NCI-H460 (cell line): ENCODE data around the gene WNK2. TPM values are rescaled to one million over a fixed set of nuclear protein-coding genes. Genes with fewer than 3 reads are reported as not detected.
"Not testable (repeated sequence)": the region's sequence is repeated elsewhere in the genome, so short reads cannot be mapped to it uniquely, and the experiment has no call there.

Experiments
- DNase-seq: peaks from one replicate; pipeline ENCODE4 v3.0.0-alpha.2; 2016; ENCODE audit warnings: low read depth; ENCODE audit errors: extremely low read depth
- total RNA-seq: library from RNA; depleted of rRNA; stranded (reverse); fragments of >200 nt; shearing (Covaris generic); gene quantifications from 2 replicates; pipeline ENCODE4 v1.2.3, GENCODE V29; 2014

Gene WNK2
- total RNA-seq, 1 experiment from 2014 or later, result 4.5 TPM

DNA sequence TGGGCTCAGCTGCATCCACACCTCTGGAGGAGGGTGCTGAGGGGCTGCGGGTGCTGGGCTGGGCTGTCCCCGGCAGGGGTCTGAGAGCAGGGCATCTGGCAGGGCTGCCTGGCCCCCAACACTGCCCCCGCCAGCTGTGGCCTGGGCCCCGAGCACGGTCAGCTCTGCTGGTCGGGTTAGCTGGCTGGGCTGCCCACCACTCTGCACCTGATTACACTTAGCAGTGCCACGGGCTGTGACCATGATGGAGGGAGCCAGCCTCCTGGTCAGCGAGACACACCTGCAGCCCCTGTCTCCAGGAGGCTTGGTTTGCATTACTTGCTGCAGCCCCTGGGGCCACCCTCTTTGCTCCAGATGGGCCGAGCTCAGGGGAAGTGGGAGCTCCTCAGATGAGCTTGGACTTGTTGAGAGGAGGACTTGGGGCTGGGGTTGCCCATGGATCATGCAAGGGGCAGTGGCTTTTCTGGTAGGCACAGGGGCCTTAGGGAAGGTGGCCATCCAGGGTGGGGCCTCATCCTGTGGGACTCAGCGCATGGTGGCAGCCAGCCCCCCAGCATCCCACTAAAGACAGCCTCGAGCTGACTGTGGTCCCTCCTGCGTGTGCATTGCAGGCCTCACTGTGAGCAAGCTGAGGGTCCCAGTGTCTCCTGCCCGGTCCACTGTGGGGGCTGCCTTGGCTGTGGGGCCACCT lies 135.5 kb downstream of the WNK2 start:
- DNase-seq, result no peak

- no peak for DNase-seq
Observed at GRCh38 chr9:93319992-93320500, 136.1 kb downstream of the WNK2 start.

DNA sequence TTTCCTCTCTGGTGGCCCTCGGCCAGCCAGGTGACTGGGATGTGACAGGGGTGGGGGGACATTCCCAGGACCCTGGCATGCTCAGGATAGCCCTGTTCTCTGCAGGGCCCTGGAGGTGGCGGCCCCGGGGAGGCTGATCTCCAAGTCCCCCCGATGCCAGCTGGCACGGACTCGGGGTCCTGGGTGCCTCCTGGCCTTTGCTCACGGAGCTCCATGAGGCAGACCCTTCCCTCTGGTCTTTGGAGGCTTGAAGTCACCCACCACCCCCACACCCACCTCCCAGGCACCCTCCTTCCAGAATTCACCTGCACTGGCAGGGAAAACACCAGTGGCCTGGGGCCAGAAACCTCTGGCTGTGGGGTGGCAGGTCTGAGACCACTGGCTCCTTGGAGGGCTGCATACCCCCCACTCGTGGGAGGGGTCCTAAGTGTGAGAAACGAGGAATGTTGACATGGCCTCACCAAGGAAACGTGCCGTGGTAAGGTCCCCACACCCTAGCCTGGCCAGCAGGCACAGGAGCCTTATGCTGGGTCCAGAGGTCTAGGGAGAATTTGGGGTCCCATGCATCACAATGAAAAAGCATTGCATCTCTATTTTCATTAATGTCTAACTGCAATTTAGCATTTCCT lies 136.8 kb downstream of the WNK2 start:
- DNase-seq, result no peak

- DNase-seq, result no peak
Observed at GRCh38 chr9:93321220-93321610, 137.3 kb downstream of the WNK2 start.

DNA sequence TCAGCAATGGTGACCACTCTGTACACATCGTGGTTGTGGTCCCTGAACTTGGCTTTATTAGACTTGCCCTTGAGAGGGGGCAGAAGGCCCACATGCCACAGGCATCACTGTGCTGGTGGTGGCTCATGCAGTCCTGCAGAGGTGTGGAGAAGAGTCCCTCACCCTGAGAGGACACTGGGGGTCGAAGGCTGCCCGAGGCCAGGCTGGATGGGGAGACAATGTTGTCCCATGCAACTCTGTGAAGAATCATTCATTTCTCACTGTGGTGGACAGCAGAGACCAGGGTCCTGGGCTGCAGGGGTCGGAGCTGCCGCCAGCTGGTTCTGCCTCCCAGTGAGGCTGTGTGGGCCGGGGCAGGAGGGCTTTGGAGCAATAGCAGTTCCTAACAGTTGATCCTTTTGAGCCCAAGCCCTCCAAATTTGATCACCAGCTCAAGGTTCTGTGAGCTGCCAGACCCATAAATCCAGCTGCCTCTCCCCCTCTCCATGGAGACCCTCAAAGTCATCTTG lies 139.6 kb downstream of the WNK2 start:
- DNase-seq, result not testable (repeated sequence)

DNA sequence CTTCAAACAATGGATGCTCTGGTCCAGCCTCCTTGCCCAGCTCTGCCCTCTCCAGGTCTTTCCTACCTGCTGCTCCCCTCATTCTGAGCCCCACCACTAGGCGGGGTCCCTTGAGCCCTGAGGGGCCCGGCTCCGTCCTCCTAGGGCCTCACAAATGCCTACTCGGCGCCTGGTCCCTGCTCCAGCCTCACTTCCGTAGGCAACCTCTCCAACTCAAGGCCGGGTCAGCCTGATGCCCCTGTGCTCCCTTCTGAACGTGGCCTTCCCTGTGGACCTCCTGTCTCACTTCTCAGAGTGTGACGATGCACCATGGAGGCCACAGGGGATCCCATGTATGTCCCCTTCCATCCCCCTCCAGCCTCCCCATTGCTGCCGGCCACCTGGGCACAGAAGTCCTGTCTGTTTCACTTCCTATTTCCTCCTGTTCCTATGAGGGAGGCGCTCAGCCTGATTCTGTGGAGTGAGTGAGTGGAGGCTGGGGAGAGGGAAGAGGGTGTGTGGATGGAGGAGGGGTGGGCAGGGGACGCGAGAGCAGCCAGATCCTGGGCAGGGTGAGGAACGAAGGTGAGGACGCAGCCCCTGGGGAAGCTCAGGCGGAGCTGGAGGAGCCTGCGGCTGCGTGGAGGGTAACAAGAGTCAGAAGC lies 140.4 kb downstream of the WNK2 start:
- no peak for DNase-seq

- DNase-seq, result no peak
Observed at GRCh38 chr9:93325307-93326035, 141.5 kb downstream of the WNK2 start.

- no peak for DNase-seq
Observed at GRCh38 chr9:93326056-93326455, 142.1 kb downstream of the WNK2 start.

GRCh38 chr9:93326654-93327053 lies 142.7 kb downstream of the WNK2 start:
- no peak for DNase-seq

GRCh38 chr9:93329629-93330280 lies 145.8 kb downstream of the WNK2 start:
- peak; percentile 68 for DNase-seq

- no peak for DNase-seq
Observed at GRCh38 chr9:93332317-93332716, 148.4 kb downstream of the WNK2 start.

DNA sequence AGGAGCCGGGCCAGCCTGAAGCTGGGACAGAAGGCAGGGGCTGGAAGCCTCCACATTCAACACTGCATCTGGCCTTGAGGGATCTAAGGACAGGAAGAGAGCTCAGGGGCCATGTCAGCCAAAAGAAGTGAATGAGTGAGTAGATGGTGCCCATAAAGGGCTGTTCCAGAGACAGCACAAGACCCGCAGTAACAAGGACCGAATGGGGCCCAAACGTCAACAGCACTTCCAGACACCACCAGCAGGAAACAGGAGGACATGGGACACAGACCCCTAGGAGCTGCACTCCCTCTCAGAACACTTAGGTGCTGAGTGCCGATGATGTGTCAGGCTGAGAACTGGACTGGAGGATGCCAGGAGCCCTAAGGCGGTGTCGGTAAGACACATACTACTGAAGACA lies 152.8 kb downstream of the WNK2 start:
- DNase-seq, result no peak

- not testable (repeated sequence) for DNase-seq
Observed at GRCh38 chr9:93338196-93338595, 154.3 kb downstream of the WNK2 start.

DNA sequence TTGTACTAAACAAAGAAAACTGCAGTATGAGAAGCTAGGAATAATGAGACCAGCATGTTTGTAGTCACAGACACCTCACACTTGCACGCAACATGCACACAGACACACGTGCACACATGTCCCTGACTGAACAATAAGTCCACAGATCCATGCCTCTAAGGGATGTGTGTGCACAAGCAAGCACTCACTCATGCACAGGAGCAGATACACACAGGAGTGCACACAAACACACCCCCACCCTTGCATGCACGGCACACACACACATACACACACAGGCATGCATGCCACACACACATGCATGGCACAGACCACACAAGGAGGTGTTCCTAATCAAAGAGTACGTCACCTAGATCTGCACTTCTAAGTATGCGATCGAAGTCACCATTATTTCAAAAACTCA lies 156.2 kb downstream of the WNK2 start:
- no peak for DNase-seq

- DNase-seq, result not testable (repeated sequence)
Observed at GRCh38 chr9:93341820-93342219, 157.9 kb downstream of the WNK2 start.

GRCh38 chr9:93342428-93342827 lies 158.5 kb downstream of the WNK2 start:
- not testable (repeated sequence) for DNase-seq

- no peak for DNase-seq
Observed at GRCh38 chr9:93343663-93344062, 159.7 kb downstream of the WNK2 start.

GRCh38 chr9:93345643-93346230 lies 161.8 kb downstream of the WNK2 start:
- no peak for DNase-seq

DNA sequence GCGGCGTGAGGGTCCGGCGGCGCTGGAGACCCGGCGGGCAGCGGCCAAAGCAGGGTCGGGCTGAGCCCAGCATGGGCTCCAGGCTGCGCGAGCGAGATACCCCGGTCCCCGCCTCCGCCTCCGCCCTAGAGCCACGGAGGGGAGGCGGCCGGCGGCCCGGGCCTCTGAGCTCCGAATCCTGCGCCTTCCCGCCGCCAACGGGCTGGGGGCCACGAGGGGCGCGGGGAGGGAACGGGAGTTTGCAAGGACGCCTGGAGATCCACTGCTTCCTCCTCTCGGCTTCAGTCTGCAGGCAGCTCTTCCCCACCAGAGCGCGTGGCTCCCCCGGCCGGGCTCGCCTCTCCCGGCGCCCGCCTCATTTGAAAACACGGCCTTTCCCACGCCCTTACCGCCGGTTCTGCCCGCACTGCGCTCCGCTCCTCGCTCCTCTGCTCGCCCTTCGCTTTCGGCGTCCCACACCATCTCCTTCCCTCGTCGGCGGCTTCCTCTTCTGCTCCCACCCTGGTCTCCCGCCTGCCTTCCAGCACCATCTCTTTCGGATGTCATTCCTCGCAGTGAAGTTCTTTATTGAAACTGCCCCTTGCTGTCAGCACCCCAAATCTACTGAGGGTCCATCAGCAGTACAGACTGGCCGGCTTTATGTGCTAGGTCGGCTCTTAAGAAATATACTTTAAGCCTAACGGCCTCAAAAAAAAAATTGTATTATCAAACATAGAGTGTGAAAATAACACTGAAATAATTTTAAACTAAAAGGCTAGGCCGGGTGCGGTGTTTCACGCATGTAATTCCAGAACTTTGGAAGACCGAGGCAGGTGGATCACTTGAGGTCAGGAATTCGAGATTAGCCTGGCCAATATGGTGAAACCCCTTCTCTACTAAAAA lies 162.5 kb downstream of the WNK2 start:
- DNase-seq, result no peak
